ENCODE measurements around the gene PCDHGB1. TPM values are rescaled to one million over a fixed set of nuclear protein-coding genes. Genes with fewer than 3 reads are reported as not detected.
"Not testable (repeated sequence)": the region's sequence is repeated elsewhere in the genome, so short reads cannot be mapped to it uniquely, and the experiment has no call there.

PCDHGB1 gene
- not detected for total RNA-seq

GRCh38 chr5:141349917-141350619, at the start of gene PCDHGB1:
Gene PCDHGB1, plus strand, starts transcription at chr5:141350099. Its CDS starts 162 bp downstream, at chr5:141350261.
- H3K4me3 Mint-ChIP-seq = peak within 1 kb of the TSS; percentile 54
- peaks cover 38% of the 10 kb centered on the region for H3K27me3 Mint-ChIP-seq
- H3K36me3 Mint-ChIP-seq = peaks cover 2% of the 10 kb centered on the region
- ATAC-seq (ENCODE audit: low read depth) (peak; percentile 66), DNase-seq (no peak)
- POLR2A ChIA-PET = no interaction called here
- no peak within 1 kb of the TSS for H3K27ac Mint-ChIP-seq
- peaks cover 15% of the 10 kb centered on the region for H3K9me3 Mint-ChIP-seq
- no peaks in the 10 kb centered on the region for H3K4me1 Mint-ChIP-seq

GRCh38 chr5:141303756-141304155, 46.1 kb upstream of the PCDHGB1 start, which contains the start of gene SLC25A2:
Gene SLC25A2, minus strand, starts transcription at chr5:141304049. Its CDS starts 184 bp downstream, at chr5:141303865.
- Mint-ChIP-seq H3K9me3 (peaks cover 21% of the 10 kb centered on the region), H3K27me3 (no peaks in the 10 kb centered on the region)
- POLR2A ChIA-PET = no interaction called here

DNA sequence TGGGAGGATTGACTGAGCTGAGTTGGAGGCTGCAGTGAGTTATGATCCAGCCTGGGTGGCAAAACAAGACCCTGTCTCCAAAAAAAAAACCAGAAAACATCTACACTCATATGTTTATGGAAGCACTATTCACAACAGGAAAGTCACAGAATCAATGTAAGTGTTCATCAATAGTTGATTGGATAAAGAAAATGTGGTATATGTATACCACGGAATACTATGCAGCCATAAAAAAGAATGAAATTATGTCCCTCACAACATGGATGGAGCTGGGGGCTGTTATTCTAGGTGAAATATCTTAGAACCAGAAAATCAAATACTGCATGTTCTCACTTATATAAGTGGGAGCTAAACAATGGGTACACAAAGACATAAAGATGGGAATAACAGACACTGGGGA, 43.3 kb upstream of the PCDHGB1 start:
- no peak overlapping the region for H3K4me3 Mint-ChIP-seq
- no peak for DNase-seq
- POLR2A ChIA-PET = no interaction called here
- H3K27ac Mint-ChIP-seq = no peak overlapping the region
- H3K27me3 Mint-ChIP-seq = no peaks in the 10 kb centered on the region
- no peaks in the 10 kb centered on the region for H3K4me1 Mint-ChIP-seq
- peaks cover 8% of the 10 kb centered on the region for H3K36me3 Mint-ChIP-seq
- peaks cover 33% of the 10 kb centered on the region for H3K9me3 Mint-ChIP-seq
- ATAC-seq (ENCODE audit: low read depth) = no peak

More at GRCh38 chr5:141303756-141304155, 46.1 kb upstream of the PCDHGB1 start, which contains the start of gene SLC25A2:
- no peak within 1 kb of the TSS for H3K27ac Mint-ChIP-seq
- H3K4me1 Mint-ChIP-seq = no peaks in the 10 kb centered on the region
- peaks cover 6% of the 10 kb centered on the region for H3K36me3 Mint-ChIP-seq
- no peak for ATAC-seq (ENCODE audit: low read depth)
- H3K4me3 Mint-ChIP-seq = no peak within 1 kb of the TSS
- DNase-seq = no peak

DNA sequence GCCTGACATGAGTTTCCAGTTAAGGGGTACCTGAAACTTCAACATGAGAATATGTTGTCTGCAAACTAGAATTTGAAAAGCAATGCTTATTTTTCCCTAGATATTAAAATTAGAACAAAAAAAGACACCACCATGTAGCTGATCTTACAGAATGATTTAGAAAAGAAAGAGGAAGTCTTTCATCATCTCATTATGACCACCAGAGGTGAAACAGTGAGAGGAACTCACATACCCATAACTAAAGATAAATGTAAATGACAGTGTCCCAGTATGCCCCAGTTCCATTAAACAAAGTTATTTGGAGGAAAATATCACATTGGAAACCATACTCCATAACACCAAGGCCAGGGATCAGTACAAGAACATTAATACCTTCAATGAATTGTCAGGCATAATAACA, 36.2 kb upstream of the PCDHGB1 start:
- Mint-ChIP-seq H3K9me3 (peaks cover 52% of the 10 kb centered on the region), H3K4me3 (no peak overlapping the region), H3K27ac (no peak overlapping the region), H3K27me3 (no peaks in the 10 kb centered on the region), H3K4me1 (peaks cover 4% of the 10 kb centered on the region), H3K36me3 (peaks cover 52% of the 10 kb centered on the region)
- POLR2A ChIA-PET = no interaction called here
- DNase-seq (no peak), ATAC-seq (ENCODE audit: low read depth) (no peak)

DNA sequence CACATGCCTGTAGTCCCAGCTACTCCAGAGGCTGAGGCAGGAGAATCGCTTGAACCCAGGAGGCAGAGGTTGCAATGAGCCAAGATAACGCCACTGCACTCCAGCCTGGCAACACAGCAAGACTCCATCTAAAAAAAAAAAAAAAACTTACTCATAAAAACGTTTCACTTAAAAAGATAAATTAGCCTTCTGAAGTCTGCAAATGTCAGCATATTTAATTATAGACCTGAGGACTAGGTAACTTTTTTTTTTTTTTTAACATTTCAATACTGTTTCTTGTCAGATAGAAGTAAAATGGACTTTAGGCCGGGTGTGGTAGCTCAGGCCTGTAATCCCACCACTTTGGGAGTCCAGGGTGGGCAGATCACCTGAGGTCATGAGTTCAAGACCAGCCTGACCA, 32.9 kb upstream of the PCDHGB1 start:
- H3K27ac Mint-ChIP-seq; DNase-seq; ATAC-seq (ENCODE audit: low read depth); H3K4me3 Mint-ChIP-seq; H3K27me3 Mint-ChIP-seq; POLR2A ChIA-PET: not testable (repeated sequence)
- H3K9me3 Mint-ChIP-seq = peaks cover 49% of the 10 kb centered on the region
- peaks cover 63% of the 10 kb centered on the region for H3K36me3 Mint-ChIP-seq
- peaks cover 20% of the 10 kb centered on the region for H3K4me1 Mint-ChIP-seq

DNA sequence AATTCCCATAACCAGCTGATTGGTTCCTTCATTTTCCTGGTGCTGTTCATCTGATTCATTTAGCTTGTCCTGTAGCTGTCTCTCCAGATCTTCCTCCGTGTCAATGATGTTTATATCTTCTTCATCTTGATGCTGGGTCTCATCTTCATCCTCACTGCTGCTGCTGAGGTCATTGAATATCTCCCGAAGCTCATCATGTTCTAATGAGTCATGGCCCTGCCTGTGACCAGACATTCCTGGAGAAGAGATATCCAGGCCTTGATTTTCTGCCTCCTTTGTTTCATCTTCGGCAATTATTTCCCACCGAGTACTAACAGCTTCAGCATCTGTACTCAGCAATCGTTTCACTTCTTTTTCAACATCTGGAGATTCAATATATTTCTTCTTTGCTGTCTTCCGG, 30.7 kb upstream of the PCDHGB1 start:
- peaks cover 18% of the 10 kb centered on the region for H3K4me1 Mint-ChIP-seq
- H3K4me3 Mint-ChIP-seq = peak overlapping the region; percentile 86
- H3K27ac Mint-ChIP-seq = peak overlapping the region; percentile 42
- no peak for ATAC-seq (ENCODE audit: low read depth)
- POLR2A ChIA-PET = no interaction called here
- H3K9me3 Mint-ChIP-seq = peaks cover 40% of the 10 kb centered on the region
- no peak for DNase-seq
- peaks cover 46% of the 10 kb centered on the region for H3K36me3 Mint-ChIP-seq
- H3K27me3 Mint-ChIP-seq = no peaks in the 10 kb centered on the region

- H3K27ac Mint-ChIP-seq = peak overlapping the region; percentile 96
- peaks cover 43% of the 10 kb centered on the region for H3K36me3 Mint-ChIP-seq
- H3K9me3 Mint-ChIP-seq = peaks cover 39% of the 10 kb centered on the region
- no peak for ATAC-seq (ENCODE audit: low read depth)
- no peaks in the 10 kb centered on the region for H3K27me3 Mint-ChIP-seq
- no peak for DNase-seq
- peaks cover 18% of the 10 kb centered on the region for H3K4me1 Mint-ChIP-seq
- POLR2A ChIA-PET = interaction anchor here (0.6 to 1.5 kb wide), 11 partner anchors 9 to 620 kb away, joined by 3 to 8 read pairs (median 5); partner anchors contain the start of genes HDAC3, PCDHGA1, PCDHGA2 and PCDHGA6
- peak overlapping the region; percentile 86 for H3K4me3 Mint-ChIP-seq
Measured at GRCh38 chr5:141319699-141320098, 30.2 kb upstream of the PCDHGB1 start.

GRCh38 chr5:141320225-141321169, 29.4 kb upstream of the PCDHGB1 start, which contains the start of gene TAF7:
Gene TAF7, minus strand, starts transcription at chr5:141320784. Its CDS starts 740 bp downstream, at chr5:141320044.
- POLR2A ChIA-PET = interaction anchor here (0.6 to 1.5 kb wide), 15 partner anchors 9 to 620 kb away, joined by 3 to 8 read pairs (median 5); partner anchors contain the start of genes HDAC3, PCDHGA1, PCDHGA11 and PCDHGA2
- H3K27me3 Mint-ChIP-seq = no peaks in the 10 kb centered on the region
- H3K9me3 Mint-ChIP-seq = peaks cover 31% of the 10 kb centered on the region
- DNase-seq (peak; percentile 96), ATAC-seq (ENCODE audit: low read depth) (peak; percentile 93)
- peak within 1 kb of the TSS; percentile 86 for H3K4me3 Mint-ChIP-seq
- peaks cover 35% of the 10 kb centered on the region for H3K36me3 Mint-ChIP-seq
- peaks cover 18% of the 10 kb centered on the region for H3K4me1 Mint-ChIP-seq
- H3K27ac Mint-ChIP-seq = peak within 1 kb of the TSS; percentile 96

- Mint-ChIP-seq H3K27ac (no peak overlapping the region), H3K36me3 (peaks cover 25% of the 10 kb centered on the region)
- POLR2A ChIA-PET = no interaction called here
Measured at GRCh38 chr5:141322261-141322660, 27.6 kb upstream of the PCDHGB1 start.

GRCh38 chr5:141326088-141326854, 23.6 kb upstream of the PCDHGB1 start:
- H3K36me3 Mint-ChIP-seq = no peaks in the 10 kb centered on the region
- peaks cover 6% of the 10 kb centered on the region for H3K4me1 Mint-ChIP-seq
- H3K27me3 Mint-ChIP-seq = peaks cover 31% of the 10 kb centered on the region
- H3K9me3 Mint-ChIP-seq = peaks cover 17% of the 10 kb centered on the region
- POLR2A ChIA-PET = interaction anchor here (0.7 kb wide), 1 partner anchor 1212 kb away, joined by 3 read pairs; no protein-coding TSS in a partner anchor
- DNase-seq (peak; percentile 67), ATAC-seq (ENCODE audit: low read depth) (peak; percentile 93)
- peak overlapping the region; percentile 66 for H3K27ac Mint-ChIP-seq
- H3K4me3 Mint-ChIP-seq = peak overlapping the region; percentile 88

More at GRCh38 chr5:141322261-141322660, 27.6 kb upstream of the PCDHGB1 start:
- DNase-seq (no peak), ATAC-seq (ENCODE audit: low read depth) (no peak)
- peaks cover 4% of the 10 kb centered on the region for H3K27me3 Mint-ChIP-seq
- peaks cover 27% of the 10 kb centered on the region for H3K9me3 Mint-ChIP-seq
- no peak overlapping the region for H3K4me3 Mint-ChIP-seq
- peaks cover 23% of the 10 kb centered on the region for H3K4me1 Mint-ChIP-seq

DNA sequence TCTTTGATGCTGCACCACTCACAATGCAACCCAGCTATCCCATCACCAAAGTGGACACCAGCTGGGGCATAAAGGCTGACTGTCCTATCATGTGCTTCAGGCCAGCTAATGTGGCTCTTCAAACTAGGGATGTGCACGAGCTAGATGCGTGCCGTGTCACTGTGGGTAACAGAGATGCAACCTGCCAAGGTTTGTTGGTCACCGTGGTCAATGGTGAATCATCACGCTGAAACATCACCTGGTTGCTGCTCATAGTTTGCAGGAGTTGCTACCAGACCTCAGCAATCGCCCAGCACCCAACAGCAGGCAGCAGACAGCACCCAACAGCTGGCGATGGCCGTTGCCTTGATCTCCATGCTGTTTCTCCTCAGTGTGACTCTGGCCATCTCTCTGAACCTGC, 21.7 kb upstream of the PCDHGB1 start:
- Mint-ChIP-seq H3K27ac (no peak overlapping the region), H3K27me3 (peaks cover 41% of the 10 kb centered on the region), H3K4me3 (no peak overlapping the region), H3K4me1 (peaks cover 5% of the 10 kb centered on the region), H3K36me3 (no peaks in the 10 kb centered on the region), H3K9me3 (peaks cover 17% of the 10 kb centered on the region)
- POLR2A ChIA-PET = interaction anchor here (1.8 kb wide), 1 partner anchor 8 kb away, joined by 6 read pairs; the partner anchor contains the start of gene TAF7
- ATAC-seq (ENCODE audit: low read depth) (no peak), DNase-seq (no peak)

DNA sequence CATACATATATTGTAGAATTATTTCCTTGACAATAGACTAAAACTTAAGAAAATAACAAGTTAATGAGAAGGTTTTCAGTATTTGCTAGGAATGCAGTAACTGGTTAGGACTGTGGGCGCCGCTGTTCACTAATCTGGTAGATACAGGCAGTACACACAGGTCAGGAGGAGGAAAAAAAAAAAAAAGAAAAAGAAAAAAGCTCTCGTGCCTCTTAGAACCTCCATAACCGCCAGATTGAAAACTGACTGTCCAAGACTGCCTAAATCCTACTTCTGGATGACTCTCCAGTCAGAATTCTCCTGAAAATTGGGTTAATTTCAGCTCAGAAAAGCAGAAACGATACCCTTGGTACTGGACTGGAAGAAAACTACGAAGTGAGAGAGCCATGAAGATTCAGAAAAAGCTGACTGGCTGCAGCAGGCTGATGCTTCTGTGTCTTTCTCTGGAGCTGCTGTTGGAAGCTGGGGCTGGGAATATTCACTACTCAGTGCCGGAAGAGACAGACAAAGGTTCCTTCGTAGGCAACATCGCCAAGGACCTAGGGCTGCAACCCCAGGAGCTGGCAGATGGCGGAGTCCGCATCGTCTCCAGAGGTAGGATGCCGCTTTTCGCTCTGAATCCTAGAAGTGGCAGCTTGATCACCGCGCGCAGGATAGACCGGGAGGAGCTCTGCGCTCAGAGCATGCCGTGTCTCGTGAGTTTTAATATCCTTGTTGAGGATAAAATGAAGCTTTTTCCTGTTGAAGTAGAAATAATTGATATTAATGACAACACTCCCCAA, 19.4 kb upstream of the PCDHGB1 start, which contains the start of gene PCDHGA1:
Gene PCDHGA1 (plus strand): TSS at position 216 of the 782 bp plus-strand sequence.
- DNase-seq (no peak), ATAC-seq (ENCODE audit: low read depth) (no peak)
- no peak within 1 kb of the TSS for H3K27ac Mint-ChIP-seq
- H3K4me1 Mint-ChIP-seq = peaks cover 5% of the 10 kb centered on the region
- POLR2A ChIA-PET = interaction anchor here (1.8 kb wide), 1 partner anchor 10 kb away, joined by 8 read pairs; the partner anchor contains the start of gene TAF7
- peaks cover 19% of the 10 kb centered on the region for H3K9me3 Mint-ChIP-seq
- no peak within 1 kb of the TSS for H3K4me3 Mint-ChIP-seq
- H3K27me3 Mint-ChIP-seq = peaks cover 57% of the 10 kb centered on the region
- no peaks in the 10 kb centered on the region for H3K36me3 Mint-ChIP-seq

All from activated naive CD8-positive, alpha-beta T cell treated with anti-CD3 and anti-CD28 coated beads, Interleukin-2, amount 10 ng/mL, durations not matched to agents 7 days and 5 days (primary cell).